D721Med (cell line): ENCODE measurements around the gene SLC7A11.
A peak's percentile ranks its signal among the peaks of the same experiment; 100 is the strongest.

Experiments used
- DNase-seq: peaks from one replicate; pipeline ENCODE4 v3.0.0; 2011; ENCODE audit warnings: low spot score; ENCODE audit not compliant: insufficient read length
- FAIRE-seq: peaks from 2 replicates; lab custom pipeline; 2011; peaks lifted over from hg19 to GRCh38; lab: Jason Lieb, UNC
- CTCF ChIP-seq: IDR thresholded peaks from 2 replicates; pipeline ENCODE4 v1.5.1; 2012; ENCODE audit warnings: mild to moderate bottlenecking, control low read depth; ENCODE audit not compliant: insufficient read depth; ENCODE audit errors: missing control alignments

Gene SLC7A11

DNA sequence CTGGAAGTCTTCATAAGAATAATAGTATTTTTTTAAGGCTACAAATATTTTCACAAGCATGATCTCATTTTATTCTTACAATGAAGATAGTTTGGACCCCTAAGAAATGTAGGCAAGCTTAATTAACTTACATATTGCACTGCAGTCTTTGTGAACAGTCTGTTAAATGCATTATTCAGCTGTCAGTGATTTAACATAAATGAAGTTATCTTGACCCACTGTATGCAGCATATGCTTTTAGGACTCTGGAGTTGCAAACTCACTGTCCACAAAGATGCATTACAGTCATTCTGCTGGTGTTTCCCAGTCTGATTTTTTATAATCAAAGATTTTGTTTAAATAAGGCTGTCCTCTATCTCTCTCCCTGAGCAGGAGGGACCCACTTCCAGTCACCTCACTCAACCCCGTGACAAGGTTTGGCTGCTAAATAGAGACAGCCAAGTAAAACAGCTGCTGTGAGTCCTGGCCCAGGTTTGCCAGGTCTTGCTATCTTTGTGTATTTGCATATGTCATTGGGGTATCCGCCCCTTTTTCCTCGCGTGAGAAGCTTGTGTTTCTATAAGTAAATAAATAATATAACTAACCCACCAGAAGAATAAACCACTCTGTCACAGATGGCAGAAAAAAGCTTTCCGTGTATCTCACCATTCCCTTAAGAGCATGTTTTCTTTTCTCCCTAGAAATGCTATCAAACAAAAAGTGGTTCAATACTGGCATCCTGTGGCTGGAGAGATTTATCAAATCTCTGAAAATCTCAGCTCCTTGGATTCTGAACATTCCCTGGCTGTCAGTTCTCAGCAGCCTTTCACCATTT, 67.0 kb downstream of the SLC7A11 start:
- peak; percentile 12 for TF ChIP-seq CTCF
- FAIRE-seq = no peak
- DNase-seq = no peak

GRCh38 chr4:138164208-138164607, 77.9 kb downstream of the SLC7A11 start:
- TF ChIP-seq CTCF = no peak
- FAIRE-seq (no peak), DNase-seq (no peak)

DNA sequence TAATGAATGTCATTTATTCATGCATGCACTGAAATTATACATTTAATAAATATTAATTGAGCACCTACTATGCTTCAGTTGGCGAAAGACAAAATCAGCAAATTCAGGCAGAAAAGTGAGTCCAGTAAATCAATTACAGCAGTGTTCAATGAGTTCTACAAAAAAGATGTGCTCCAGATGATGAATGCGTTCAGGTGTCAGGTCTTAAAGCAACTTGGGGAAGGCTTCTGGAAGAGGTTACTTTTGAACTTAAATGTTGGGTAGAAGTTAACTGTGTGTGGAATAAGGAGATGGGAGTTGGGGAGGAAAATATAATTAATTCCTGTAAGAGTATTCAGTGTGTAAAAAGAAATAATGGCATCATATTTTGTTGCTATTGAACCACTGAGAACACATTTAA, 79.0 kb downstream of the SLC7A11 start:
- no peak for DNase-seq
- no peak for FAIRE-seq
- no peak for TF ChIP-seq CTCF

DNA sequence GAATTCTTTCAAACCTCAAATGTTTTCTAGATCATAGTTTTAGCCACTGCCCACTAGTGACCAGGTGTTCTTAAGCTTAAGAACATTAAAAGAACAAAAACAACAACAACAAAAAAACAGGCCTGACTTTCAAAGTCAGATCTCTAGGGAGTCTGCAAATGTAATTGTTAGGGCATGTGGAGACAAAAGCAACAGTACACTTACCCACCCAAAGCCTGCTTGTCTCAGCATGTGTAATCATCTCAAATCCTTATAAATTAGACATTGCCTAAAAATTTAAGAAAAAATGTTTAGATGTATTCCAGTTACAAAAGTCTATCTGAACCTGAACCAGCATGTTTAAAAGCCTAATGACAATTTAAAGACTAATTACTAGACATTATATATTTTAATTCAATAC, 79.9 kb downstream of the SLC7A11 start:
- DNase-seq (no peak), FAIRE-seq (peak; percentile 80)
- no peak for TF ChIP-seq CTCF

DNA sequence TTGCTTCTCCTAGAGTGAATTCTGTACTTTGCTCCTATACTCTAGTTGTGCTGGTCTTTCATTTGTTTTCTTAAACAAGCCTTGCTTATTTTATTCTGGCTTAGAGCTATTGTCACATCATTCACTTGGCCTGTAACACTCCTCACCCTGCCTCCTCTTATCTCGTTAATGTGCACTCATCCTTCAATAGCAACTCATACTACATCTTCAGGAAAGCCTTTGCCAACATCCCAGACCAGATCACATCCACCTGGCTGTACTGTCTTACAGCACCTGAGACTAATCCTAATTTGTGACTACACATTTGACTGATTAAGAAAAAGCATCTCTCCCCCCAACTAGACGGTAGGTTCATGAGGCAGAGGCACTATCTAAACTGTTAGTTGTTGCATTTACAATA, 80.8 kb downstream of the SLC7A11 start:
- no peak for TF ChIP-seq CTCF
- no peak for DNase-seq
- no peak for FAIRE-seq

GRCh38 chr4:138158746-138159297, 83.3 kb downstream of the SLC7A11 start:
- no peak for TF ChIP-seq CTCF
- DNase-seq = no peak
- no peak for FAIRE-seq

DNA sequence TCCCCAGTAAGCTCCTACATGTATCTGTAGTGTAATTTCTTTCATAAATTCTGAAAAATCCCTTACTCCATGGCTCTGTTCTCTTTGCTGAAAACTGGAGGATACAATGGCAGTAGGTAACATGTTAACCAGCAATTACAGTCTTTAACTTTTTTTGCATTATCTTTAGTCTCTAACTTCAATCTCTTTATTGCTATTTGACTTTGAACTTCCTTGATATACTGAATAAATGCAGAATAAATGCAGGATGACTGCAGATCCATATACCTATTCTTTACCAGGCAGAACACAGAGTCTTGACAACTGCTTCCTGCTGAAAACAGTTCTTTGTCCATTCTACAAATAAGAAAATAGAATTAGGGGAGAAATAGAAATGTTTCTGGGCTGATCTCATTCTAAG, 101.3 kb downstream of the SLC7A11 start:
- no peak for DNase-seq
- TF ChIP-seq CTCF = no peak
- no peak for FAIRE-seq
